ENCODE measurements around the gene KLF9. TPM values are rescaled to one million over a fixed set of nuclear protein-coding genes. Genes with fewer than 3 reads are reported as not detected.

The KLF9 gene
- total and polyA plus RNA-seq, 4 donors: 16.0 to 61.5 (median 42.3) TPM

GRCh38 chr9:70411121-70411929 lies 3.1 kb downstream of the KLF9 start:
- no peak overlapping the region for H3K9ac ChIP-seq (ENCODE audit: insufficient read depth in 1 of 2, low read length in 2 of 2)
- 17 to 43% methylated on average over 15 of the region's 15 CpGs for WGBS, 2 donors
- ATAC-seq (ENCODE audit: insufficient read depth, low FRiP score): no peak
- TF ChIP-seq CTCF (IDR thresholded peaks at IDR 0.05; ENCODE audit: control extremely low read depth, extremely low read depth): no peak
- no peaks in the 10 kb centered on the region for H3K36me3 ChIP-seq (ENCODE audit: control insufficient read depth in 4 of 4, insufficient read depth in 4 of 4, low read length in 4 of 4)
- peak in 1 of 3 donors; percentile 14 for DNase-seq
- peak overlapping the region; percentile 92 for H3K4me3 ChIP-seq
- H3K27me3 ChIP-seq (ENCODE audit: control insufficient read depth in 3 of 3, insufficient read depth in 3 of 3, low read length in 2 of 3): peaks cover 0 to 2% (median 0%) of the 10 kb centered on the region in 3 donors
- no peaks in the 10 kb centered on the region for H3K9me3 ChIP-seq (ENCODE audit: control insufficient read depth in 4 of 4, insufficient read depth in 3 of 4, low read length in 3 of 4)
- peak overlapping the region; percentile 100 for H3K27ac ChIP-seq (ENCODE audit: low read depth in 1 of 2, low read length in 1 of 2)
- H3K4me1 ChIP-seq (ENCODE audit: control insufficient read depth in 5 of 5, insufficient read depth in 5 of 5, low read length in 5 of 5): peaks cover 0 to 42% (median 16%) of the 10 kb centered on the region in 5 donors

GRCh38 chr9:70410368-70410767 lies 4.1 kb downstream of the KLF9 start:
- no peak for ATAC-seq (ENCODE audit: insufficient read depth, low FRiP score)
- H3K4me3 ChIP-seq: peak overlapping the region; percentile 0
- DNase-seq: peak in 1 of 3 donors; percentile 28
- H3K27me3 ChIP-seq (ENCODE audit: control insufficient read depth in 3 of 3, insufficient read depth in 3 of 3, low read length in 2 of 3): peaks cover 0 to 2% (median 0%) of the 10 kb centered on the region in 3 donors
- no peaks in the 10 kb centered on the region for H3K36me3 ChIP-seq (ENCODE audit: control insufficient read depth in 4 of 4, insufficient read depth in 4 of 4, low read length in 4 of 4)
- H3K4me1 ChIP-seq (ENCODE audit: control insufficient read depth in 5 of 5, insufficient read depth in 5 of 5, low read length in 5 of 5): peaks cover 0 to 42% (median 20%) of the 10 kb centered on the region in 5 donors
- WGBS, 2 donors: 3 to 17% methylated on average over 1 of the region's 1 CpG
- no peak for TF ChIP-seq CTCF (IDR thresholded peaks at IDR 0.05; ENCODE audit: control extremely low read depth, extremely low read depth)
- H3K9me3 ChIP-seq (ENCODE audit: control insufficient read depth in 4 of 4, insufficient read depth in 3 of 4, low read length in 3 of 4): no peaks in the 10 kb centered on the region
- peak overlapping the region; percentile 77 to 100 for H3K27ac ChIP-seq (ENCODE audit: low read depth in 1 of 2, low read length in 1 of 2)
- no peak overlapping the region for H3K9ac ChIP-seq (ENCODE audit: insufficient read depth in 1 of 2, low read length in 2 of 2)

- H3K9me3 ChIP-seq (ENCODE audit: control insufficient read depth in 4 of 4, insufficient read depth in 3 of 4, low read length in 3 of 4): no peaks in the 10 kb centered on the region
- no peak for TF ChIP-seq CTCF (IDR thresholded peaks at IDR 0.05; ENCODE audit: control extremely low read depth, extremely low read depth)
- H3K4me3 ChIP-seq: no peak overlapping the region
- WGBS, 2 donors: 29 to 48% methylated on average over 2 of the region's 2 CpGs
- no peak for ATAC-seq (ENCODE audit: insufficient read depth, low FRiP score)
- peak overlapping the region; percentile 28 to 100 for H3K27ac ChIP-seq (ENCODE audit: low read depth in 1 of 2, low read length in 1 of 2)
- H3K27me3 ChIP-seq (ENCODE audit: control insufficient read depth in 3 of 3, insufficient read depth in 3 of 3, low read length in 2 of 3): peaks cover 0 to 2% (median 0%) of the 10 kb centered on the region in 3 donors
- H3K9ac ChIP-seq (ENCODE audit: insufficient read depth in 1 of 2, low read length in 2 of 2): no peak overlapping the region
- no peak for DNase-seq
- no peaks in the 10 kb centered on the region for H3K36me3 ChIP-seq (ENCODE audit: control insufficient read depth in 4 of 4, insufficient read depth in 4 of 4, low read length in 4 of 4)
- H3K4me1 ChIP-seq (ENCODE audit: control insufficient read depth in 5 of 5, insufficient read depth in 5 of 5, low read length in 5 of 5): peaks cover 0 to 40% (median 20%) of the 10 kb centered on the region in 5 donors
These were observed 4.7 kb downstream of the KLF9 start for GRCh38 chr9:70409800-70410199.
